ENCODE data around the gene PTPN13.

DNA sequence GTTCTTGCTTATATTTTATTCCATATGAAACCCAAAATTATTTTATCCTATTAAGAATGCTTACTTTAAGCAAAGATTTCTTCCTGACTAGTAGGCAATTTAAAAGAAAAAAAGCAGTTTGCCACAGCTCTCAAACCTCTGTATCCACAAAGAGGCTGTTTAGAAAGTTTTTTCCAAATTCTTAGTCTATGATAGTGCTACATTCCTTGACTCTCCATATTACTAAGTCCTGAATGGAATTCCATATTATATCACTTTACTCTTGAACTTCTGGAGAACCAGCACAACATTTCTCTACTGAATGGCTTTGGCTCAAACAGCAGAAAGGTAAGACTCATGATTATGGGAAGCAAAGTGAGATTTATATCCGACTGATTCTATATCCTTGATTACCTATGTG, 246.7 kb downstream of the PTPN13 start:
- TF ChIP-seq, protein P1, sequence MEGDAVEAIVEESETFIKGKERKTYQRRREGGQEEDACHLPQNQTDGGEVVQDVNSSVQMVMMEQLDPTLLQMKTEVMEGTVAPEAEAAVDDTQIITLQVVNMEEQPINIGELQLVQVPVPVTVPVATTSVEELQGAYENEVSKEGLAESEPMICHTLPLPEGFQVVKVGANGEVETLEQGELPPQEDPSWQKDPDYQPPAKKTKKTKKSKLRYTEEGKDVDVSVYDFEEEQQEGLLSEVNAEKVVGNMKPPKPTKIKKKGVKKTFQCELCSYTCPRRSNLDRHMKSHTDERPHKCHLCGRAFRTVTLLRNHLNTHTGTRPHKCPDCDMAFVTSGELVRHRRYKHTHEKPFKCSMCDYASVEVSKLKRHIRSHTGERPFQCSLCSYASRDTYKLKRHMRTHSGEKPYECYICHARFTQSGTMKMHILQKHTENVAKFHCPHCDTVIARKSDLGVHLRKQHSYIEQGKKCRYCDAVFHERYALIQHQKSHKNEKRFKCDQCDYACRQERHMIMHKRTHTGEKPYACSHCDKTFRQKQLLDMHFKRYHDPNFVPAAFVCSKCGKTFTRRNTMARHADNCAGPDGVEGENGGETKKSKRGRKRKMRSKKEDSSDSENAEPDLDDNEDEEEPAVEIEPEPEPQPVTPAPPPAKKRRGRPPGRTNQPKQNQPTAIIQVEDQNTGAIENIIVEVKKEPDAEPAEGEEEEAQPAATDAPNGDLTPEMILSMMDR (conservative IDR thresholded peaks at IDR 0.05; ENCODE audit: low read length): no peak
- TF ChIP-seq EZH2phosphoT487 (IDR thresholded peaks at IDR 0.05; ENCODE audit: borderline replicate concordance): no peak

All from Loucy (cell line).